Astrocyte (in vitro differentiated cells and primary cell): ENCODE data around the gene ARHGEF17.

Source experiments
- EZH2 ChIP-seq: IDR thresholded peaks from 2 replicates; pipeline ENCODE4 v1.6.1; 2012; ENCODE audit warnings: mild to moderate bottlenecking, low read length, inconsistent platforms; ENCODE audit not compliant: insufficient read depth
- TF ChIP-seq, protein P1 (sequence below): IDR thresholded peaks from 2 replicates; pipeline ENCODE4 v1.5.1; 2011; ENCODE audit warnings: low read depth, mild to moderate bottlenecking, inconsistent platforms, low read length, moderate library complexity; ENCODE audit not compliant: insufficient read depth

DNA sequence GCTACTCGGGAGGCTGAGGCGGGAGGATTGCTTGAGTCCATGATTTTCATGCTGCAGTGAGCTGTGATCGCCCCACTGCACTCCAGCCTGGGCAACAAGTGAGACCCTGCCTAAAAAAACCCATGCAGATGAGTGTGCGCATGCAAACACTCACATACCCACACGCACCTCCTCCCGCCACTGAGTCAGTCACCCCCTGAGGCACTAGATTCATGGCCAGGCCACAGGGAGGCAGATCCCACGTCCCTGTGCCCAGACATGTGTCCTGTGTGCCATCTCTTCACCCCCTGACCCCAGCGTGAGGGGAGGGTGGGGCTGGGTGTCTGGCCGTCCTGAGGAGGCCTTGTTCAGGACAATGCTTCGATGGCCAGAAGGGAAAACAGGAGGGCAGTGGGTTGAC is 83.6 kb downstream of the ARHGEF17 start:
- TF ChIP-seq, protein P1, sequence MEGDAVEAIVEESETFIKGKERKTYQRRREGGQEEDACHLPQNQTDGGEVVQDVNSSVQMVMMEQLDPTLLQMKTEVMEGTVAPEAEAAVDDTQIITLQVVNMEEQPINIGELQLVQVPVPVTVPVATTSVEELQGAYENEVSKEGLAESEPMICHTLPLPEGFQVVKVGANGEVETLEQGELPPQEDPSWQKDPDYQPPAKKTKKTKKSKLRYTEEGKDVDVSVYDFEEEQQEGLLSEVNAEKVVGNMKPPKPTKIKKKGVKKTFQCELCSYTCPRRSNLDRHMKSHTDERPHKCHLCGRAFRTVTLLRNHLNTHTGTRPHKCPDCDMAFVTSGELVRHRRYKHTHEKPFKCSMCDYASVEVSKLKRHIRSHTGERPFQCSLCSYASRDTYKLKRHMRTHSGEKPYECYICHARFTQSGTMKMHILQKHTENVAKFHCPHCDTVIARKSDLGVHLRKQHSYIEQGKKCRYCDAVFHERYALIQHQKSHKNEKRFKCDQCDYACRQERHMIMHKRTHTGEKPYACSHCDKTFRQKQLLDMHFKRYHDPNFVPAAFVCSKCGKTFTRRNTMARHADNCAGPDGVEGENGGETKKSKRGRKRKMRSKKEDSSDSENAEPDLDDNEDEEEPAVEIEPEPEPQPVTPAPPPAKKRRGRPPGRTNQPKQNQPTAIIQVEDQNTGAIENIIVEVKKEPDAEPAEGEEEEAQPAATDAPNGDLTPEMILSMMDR: no peak
- no peak for TF ChIP-seq EZH2
